Sigmoid colon (tissue), 7 donors: ENCODE measurements around the gene MEDAG. TPM values are rescaled to one million over a fixed set of nuclear protein-coding genes. Genes with fewer than 3 reads are reported as not detected.

Experiments
- DNase-seq: peaks from one replicate; pipeline ENCODE4 v3.0.0-alpha.2; 2019
- H3K27ac ChIP-seq, 4 donors: fragments of 200-600 bp; sonication (generic); one replicate each; pipeline ENCODE4 v1.5.1; 2016 to 2019; ENCODE audit warnings: mild to moderate bottlenecking in 1 of 4
- H3K27me3 ChIP-seq, 3 donors: fragments of 200-600 bp; sonication (generic); one replicate each; pipeline ENCODE4 v1.5.1; 2019; ENCODE audit warnings: mild to moderate bottlenecking in 1 of 3
- H3K36me3 ChIP-seq, 4 donors: fragments of 200-600 bp; sonication (generic); one replicate each; pipeline ENCODE4 v1.5.1; 2016 to 2019
- H3K4me1 ChIP-seq, 4 donors: fragments of 200-600 bp; sonication (generic); one replicate each; pipeline ENCODE4 v1.5.1; 2017 to 2019
- H3K4me3 ChIP-seq, 4 donors: fragments of 200-600 bp; sonication (generic); one replicate each; pipeline ENCODE4 v1.5.1; 2017 to 2019; ENCODE audit warnings: mild to moderate bottlenecking in 2 of 4, moderate library complexity in 1 of 4
- H3K9me3 ChIP-seq, 4 donors: fragments of 200-600 bp in 3 of 4; sonication (generic) in 3 of 4; one replicate each; pipeline versions ENCODE4 v1.5.1 to v1.6.1; 2013 to 2019
- EP300 ChIP-seq, 4 donors: sonication (generic); formaldehyde crosslinking; IDR thresholded peaks; one replicate each; pipeline ENCODE4 v1.6.1; 2017; ENCODE audit warnings: antibody characterized with exemption in 4 of 4
- POLR2A ChIP-seq, 2 donors: fragments of 450-650 bp; IDR thresholded peaks; one replicate each; pipeline ENCODE4 v1.6.1; 2016; ENCODE audit warnings: antibody characterized with exemption in 2 of 2, mild to moderate bottlenecking in 2 of 2, moderate library complexity in 2 of 2
- POLR2AphosphoS5 ChIP-seq, 4 donors: sonication (generic); formaldehyde crosslinking; IDR thresholded peaks; one replicate each; pipeline ENCODE4 v1.6.1; 2017; ENCODE audit warnings: antibody characterized with exemption in 4 of 4
- WGBS, 2 donors: extraction: QIAGEN DNeasy Blood & Tissue Kit; methylation state at CpG; one replicate each; pipeline ENCODE4 v1.1.7; 2013; 5-methylcytosine and 5-hydroxymethylcytosine counted together
- intact Hi-C: fragments of 100-400 bp; cut with DNase I; formaldehyde crosslinking; loops from one replicate; pipeline ENCODE4 v1.15.1; 2023
- polyA plus RNA-seq, 3 donors: library from polyadenylated mRNA; stranded (reverse); fragments of 200-250 nt; gene quantifications; one replicate each; pipeline ENCODE4 v1.2.3, GENCODE V29; 2013
- total RNA-seq, 4 donors: library from RNA; depleted of rRNA; stranded (reverse); fragments of >200 nt; gene quantifications; one replicate each; pipeline ENCODE4 v1.1.0, GENCODE V29; 2016
- TF ChIP-seq, protein P1 (sequence below), 4 experiments: fragments of 450-650 bp in 3 of 4; fragments of 200-600 bp in 1 of 4; IDR thresholded peaks; one replicate each; pipeline ENCODE4 v1.5.1; 2016 to 2019; ENCODE audit warnings: antibody characterized with exemption in 4 of 4, mild to moderate bottlenecking in 3 of 4, moderate library complexity in 2 of 4
- donor health status: healthy with polysubstance abuse.
- donor health status: Bipolar disorder and iron deficiency.
- donor health status: healthy.

The MEDAG gene
- total and polyA plus RNA-seq, 7 donors: 1.4 to 42.1 (median 16.3) TPM

DNA sequence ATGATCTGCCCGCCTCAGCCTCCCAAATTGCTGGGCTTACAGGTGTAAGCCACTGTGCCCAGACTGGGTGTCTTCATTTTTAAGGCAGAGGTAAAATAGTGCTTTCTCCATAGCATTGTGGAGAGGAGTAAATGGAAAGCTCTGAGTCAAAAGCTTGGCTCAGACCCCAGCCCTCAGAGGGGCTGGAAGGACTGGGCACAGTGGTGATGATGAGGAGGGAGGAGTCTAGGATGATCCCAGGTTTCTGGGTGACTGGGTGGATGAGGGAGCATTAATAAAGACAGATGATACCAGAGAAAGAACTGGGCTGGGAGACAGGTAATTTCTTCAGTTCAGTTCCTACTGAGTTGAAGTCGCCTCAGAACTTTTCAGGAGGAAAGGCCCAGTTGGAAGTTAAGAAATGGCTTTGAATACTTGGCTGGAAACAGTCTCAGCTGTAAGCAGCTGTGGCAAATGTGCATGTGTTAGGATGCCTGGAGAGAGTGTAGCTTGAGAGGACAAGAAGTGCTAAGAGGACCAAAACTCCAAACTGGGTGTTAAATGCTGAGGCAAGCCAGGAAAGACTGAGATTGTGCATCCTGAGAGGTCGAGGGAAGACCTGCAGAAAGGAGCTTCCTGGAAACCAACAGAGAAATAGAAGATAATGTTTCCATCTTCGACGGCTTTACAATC, 37.1 kb upstream of the MEDAG start:
- intact Hi-C loops: loop anchor here (5.0 to 10.0 kb wide), 5 partner anchors 67 to 737 kb away; partner anchors contain the start of gene HMGB1
- Histone ChIP-seq H3K4me1 (peaks cover 0 to 93% (median 62%) of the 10 kb centered on the region in 4 donors), H3K27me3 (no peaks in the 10 kb centered on the region), H3K27ac (peak overlapping the region; percentile 70 to 87 (median 84)), H3K9me3 (no peaks in the 10 kb centered on the region), H3K36me3 (no peaks in the 10 kb centered on the region), H3K4me3 (no peak overlapping the region)
- TF ChIP-seq POLR2AphosphoS5 (IDR thresholded peaks at IDR 0.05): peak in 1 of 4 donors; percentile 9
- no peak for TF ChIP-seq EP300 (IDR thresholded peaks at IDR 0.05)
- TF ChIP-seq POLR2A (IDR thresholded peaks at IDR 0.05): no peak
- TF ChIP-seq, protein P1, sequence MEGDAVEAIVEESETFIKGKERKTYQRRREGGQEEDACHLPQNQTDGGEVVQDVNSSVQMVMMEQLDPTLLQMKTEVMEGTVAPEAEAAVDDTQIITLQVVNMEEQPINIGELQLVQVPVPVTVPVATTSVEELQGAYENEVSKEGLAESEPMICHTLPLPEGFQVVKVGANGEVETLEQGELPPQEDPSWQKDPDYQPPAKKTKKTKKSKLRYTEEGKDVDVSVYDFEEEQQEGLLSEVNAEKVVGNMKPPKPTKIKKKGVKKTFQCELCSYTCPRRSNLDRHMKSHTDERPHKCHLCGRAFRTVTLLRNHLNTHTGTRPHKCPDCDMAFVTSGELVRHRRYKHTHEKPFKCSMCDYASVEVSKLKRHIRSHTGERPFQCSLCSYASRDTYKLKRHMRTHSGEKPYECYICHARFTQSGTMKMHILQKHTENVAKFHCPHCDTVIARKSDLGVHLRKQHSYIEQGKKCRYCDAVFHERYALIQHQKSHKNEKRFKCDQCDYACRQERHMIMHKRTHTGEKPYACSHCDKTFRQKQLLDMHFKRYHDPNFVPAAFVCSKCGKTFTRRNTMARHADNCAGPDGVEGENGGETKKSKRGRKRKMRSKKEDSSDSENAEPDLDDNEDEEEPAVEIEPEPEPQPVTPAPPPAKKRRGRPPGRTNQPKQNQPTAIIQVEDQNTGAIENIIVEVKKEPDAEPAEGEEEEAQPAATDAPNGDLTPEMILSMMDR (IDR thresholded peaks at IDR 0.05): no peak
- no peak for DNase-seq
- 84 to 86% methylated on average over 5 of the region's 5 CpGs for WGBS, 2 donors

DNA sequence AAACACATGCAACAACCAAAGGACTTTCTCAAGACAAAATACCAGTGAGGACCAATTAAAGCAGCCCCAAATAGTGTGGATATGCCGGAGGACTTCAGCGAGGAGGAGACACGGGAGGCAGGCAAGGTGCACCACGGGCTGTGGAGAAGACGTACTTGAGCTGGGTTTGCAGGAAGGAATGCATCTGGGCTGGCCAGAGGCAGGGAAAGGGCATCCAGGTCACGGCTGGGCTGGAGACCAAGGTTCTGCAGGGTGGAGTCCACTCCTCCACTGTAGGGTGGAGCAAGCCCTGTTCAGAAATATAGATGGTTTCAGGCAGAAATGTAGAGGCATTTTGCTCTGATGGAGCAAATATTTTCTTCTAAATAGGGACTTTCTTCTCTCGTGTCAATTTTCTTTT, 36.6 kb upstream of the MEDAG start:
- peak overlapping the region; percentile 70 to 87 (median 84) for H3K27ac ChIP-seq
- intact Hi-C loops: loop anchor here (5.0 to 10.0 kb wide), 5 partner anchors 67 to 737 kb away; partner anchors contain the start of gene HMGB1
- no peak for DNase-seq
- no peak for TF ChIP-seq POLR2A (IDR thresholded peaks at IDR 0.05)
- TF ChIP-seq POLR2AphosphoS5 (IDR thresholded peaks at IDR 0.05): no peak
- no peak for TF ChIP-seq EP300 (IDR thresholded peaks at IDR 0.05)
- TF ChIP-seq, protein P1 (IDR thresholded peaks at IDR 0.05): no peak
- peaks cover 0 to 87% (median 56%) of the 10 kb centered on the region in 4 donors for H3K4me1 ChIP-seq
- no peaks in the 10 kb centered on the region for H3K27me3 ChIP-seq
- no peaks in the 10 kb centered on the region for H3K9me3 ChIP-seq
- no peak overlapping the region for H3K4me3 ChIP-seq
- H3K36me3 ChIP-seq: no peaks in the 10 kb centered on the region
- 76% methylated on average over 7 of the region's 7 CpGs for WGBS, 2 donors

DNA sequence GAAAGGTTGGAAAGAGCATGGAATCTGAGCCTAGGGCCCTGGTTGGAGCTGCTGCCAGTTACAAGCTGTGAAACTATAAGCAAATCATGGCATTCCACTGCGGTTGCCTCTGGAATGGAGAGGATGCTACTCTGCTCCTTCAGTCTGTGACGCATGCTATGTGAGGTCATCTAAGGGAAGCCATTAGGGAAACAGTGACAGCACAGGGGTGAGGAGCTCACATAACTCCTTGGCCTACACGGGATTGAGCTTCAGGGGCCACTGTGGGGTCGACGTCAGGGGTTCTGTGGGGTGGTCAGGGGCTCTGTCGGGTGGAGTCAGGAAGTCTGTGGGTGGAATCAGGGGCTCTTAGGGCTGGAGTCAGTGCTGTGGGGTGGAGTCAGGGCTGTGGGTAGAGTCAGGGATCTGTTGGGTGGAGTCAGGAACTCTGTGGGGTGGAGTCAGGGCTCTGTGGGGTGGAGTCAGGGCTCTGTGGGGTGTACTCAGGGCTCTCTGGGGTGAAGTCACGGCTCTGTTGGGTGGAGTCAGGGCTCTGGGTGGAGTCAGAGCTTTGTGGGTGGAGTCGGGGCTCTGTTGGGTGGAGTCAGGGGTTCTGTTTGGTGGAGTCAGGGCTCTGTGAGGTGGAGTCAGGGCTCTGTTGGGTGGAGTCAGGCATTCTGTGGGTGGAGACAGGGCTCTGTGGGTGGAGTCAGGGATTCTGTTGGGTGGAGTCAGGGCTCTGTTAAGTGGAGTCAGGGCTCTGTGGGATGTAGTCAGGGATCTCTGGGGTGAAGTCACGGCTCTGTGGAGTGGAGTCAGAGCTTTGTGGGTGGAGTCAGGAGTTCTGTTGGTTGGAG, 35.8 kb upstream of the MEDAG start:
- H3K4me1 ChIP-seq: peaks cover 0 to 80% (median 48%) of the 10 kb centered on the region in 4 donors
- TF ChIP-seq, protein P1 (IDR thresholded peaks at IDR 0.05): no peak
- TF ChIP-seq EP300 (IDR thresholded peaks at IDR 0.05) (peak in 2 of 4 donors; percentile 32 to 37), POLR2AphosphoS5 (IDR thresholded peaks at IDR 0.05) (peak in 2 of 4 donors; percentile 15 to 66), POLR2A (IDR thresholded peaks at IDR 0.05) (no peak)
- no peaks in the 10 kb centered on the region for H3K27me3 ChIP-seq
- DNase-seq: peak; percentile 88
- intact Hi-C loops: loop anchor here (10.0 kb wide), 1 partner anchor 295 kb away; the partner anchor contains the start of gene HSPH1
- 69% methylated on average over 9 of the region's 9 CpGs for WGBS, 2 donors
- H3K27ac ChIP-seq: peak overlapping the region; percentile 70 to 87 (median 84)
- no peak overlapping the region for H3K4me3 ChIP-seq
- H3K9me3 ChIP-seq: no peaks in the 10 kb centered on the region
- no peaks in the 10 kb centered on the region for H3K36me3 ChIP-seq

DNA sequence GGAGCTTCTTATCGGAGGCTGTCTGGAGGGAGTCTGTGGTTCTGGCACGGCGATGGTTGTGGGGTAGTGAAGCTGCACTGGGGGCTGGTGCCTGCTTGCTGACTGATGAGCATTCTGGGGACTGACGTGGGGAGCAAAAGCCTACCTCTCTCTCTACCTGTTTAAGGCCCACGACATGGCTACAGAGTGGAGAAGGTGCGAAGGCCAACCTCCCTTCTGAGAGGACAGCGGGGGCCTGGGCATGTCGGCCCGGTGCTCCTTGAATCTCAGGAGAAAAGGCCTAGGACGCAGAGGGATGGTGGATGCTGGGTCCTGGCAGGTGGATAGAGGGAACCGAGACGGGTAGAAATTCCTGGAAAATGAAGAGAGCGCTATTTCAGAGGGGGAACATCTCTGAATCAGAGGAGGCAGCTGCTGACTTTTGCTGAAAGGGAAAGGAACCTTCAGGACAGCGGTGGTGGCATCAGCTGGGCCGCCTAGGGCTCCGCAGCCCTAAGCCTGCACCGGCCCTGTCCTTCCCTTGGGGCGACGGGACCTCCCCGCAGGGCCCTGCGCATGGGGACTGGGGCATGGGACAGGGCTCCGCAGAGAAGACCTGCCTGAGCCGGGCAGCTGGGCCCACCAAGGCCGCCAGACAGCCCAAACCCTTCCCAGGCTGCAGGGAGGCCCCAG, 35.0 kb upstream of the MEDAG start:
- DNase-seq: no peak
- H3K27me3 ChIP-seq: no peaks in the 10 kb centered on the region
- no peak overlapping the region for H3K4me3 ChIP-seq
- H3K9me3 ChIP-seq: no peaks in the 10 kb centered on the region
- TF ChIP-seq POLR2AphosphoS5 (IDR thresholded peaks at IDR 0.05) (no peak), POLR2A (IDR thresholded peaks at IDR 0.05) (no peak), EP300 (IDR thresholded peaks at IDR 0.05) (no peak)
- TF ChIP-seq, protein P1 (IDR thresholded peaks at IDR 0.05): no peak
- peak overlapping the region; percentile 70 to 87 (median 84) for H3K27ac ChIP-seq
- no peaks in the 10 kb centered on the region for H3K36me3 ChIP-seq
- peaks cover 0 to 72% (median 41%) of the 10 kb centered on the region in 4 donors for H3K4me1 ChIP-seq
- intact Hi-C loops: loop anchor here (10.0 kb wide), 1 partner anchor 294 kb away; the partner anchor contains the start of gene HSPH1
- 95 to 96% methylated on average over 24 of the region's 24 CpGs for WGBS, 2 donors
